ENCODE measurements around the gene IP6K1.
A peak's percentile ranks its signal among the peaks of the same experiment; 100 is the strongest.

IP6K1 gene

GRCh38 chr3:49806850-49807249 lies 20.5 kb upstream of the IP6K1 start:
- Histone ChIP-seq H3K4me1 (ENCODE audit: insufficient read depth, low read length, poor library complexity, severe bottlenecking) (peaks cover 73% of the 10 kb centered on the region), H3F3A (ENCODE audit: low read depth) (peaks cover 9% of the 10 kb centered on the region)

GRCh38 chr3:49805897-49806701 lies 19.8 kb upstream of the IP6K1 start:
- peak overlapping the region; percentile 88 for H3K4me3 ChIP-seq (ENCODE audit: low read length, poor library complexity, severe bottlenecking)
- peaks cover 4% of the 10 kb centered on the region for H4K20me1 ChIP-seq (ENCODE audit: insufficient read depth, low read length, poor library complexity, severe bottlenecking)
- peaks cover 9% of the 10 kb centered on the region for H3F3A ChIP-seq (ENCODE audit: low read depth)
- H2AFZ ChIP-seq (ENCODE audit: low read length) = no peak overlapping the region
- H3K4me2 ChIP-seq (ENCODE audit: low read depth, low read length, poor library complexity, severe bottlenecking) = peak overlapping the region; percentile 94
- no peaks in the 10 kb centered on the region for H3K9me2 ChIP-seq (replicated peaks; ENCODE audit: low read depth, low read length)
- no peaks in the 10 kb centered on the region for H3K36me3 ChIP-seq (ENCODE audit: insufficient read depth, low read length)
- peaks cover 66% of the 10 kb centered on the region for H3K4me1 ChIP-seq (ENCODE audit: insufficient read depth, low read length, poor library complexity, severe bottlenecking)
- H3K27me3 ChIP-seq (ENCODE audit: insufficient read depth, low read length, poor library complexity, severe bottlenecking) = no peaks in the 10 kb centered on the region
- H3K9me3 ChIP-seq (ENCODE audit: insufficient read depth, low read depth, low read length) = no peaks in the 10 kb centered on the region
- H3K79me2 ChIP-seq (ENCODE audit: insufficient read depth, low read length) = peaks cover 38% of the 10 kb centered on the region
- H3K9ac ChIP-seq (ENCODE audit: low read depth, low read length, poor library complexity, severe bottlenecking) = peak overlapping the region; percentile 99
- TF ChIP-seq CTCF (conservative IDR thresholded peaks at IDR 0.05; ENCODE audit: low read length) (no peak), EZH2phosphoT487 (IDR thresholded peaks at IDR 0.05; ENCODE audit: borderline replicate concordance) (no peak)

More at GRCh38 chr3:49806850-49807249, 20.5 kb upstream of the IP6K1 start:
- no peak for TF ChIP-seq CTCF (conservative IDR thresholded peaks at IDR 0.05; ENCODE audit: low read length)
- TF ChIP-seq EZH2phosphoT487 (IDR thresholded peaks at IDR 0.05; ENCODE audit: borderline replicate concordance) = no peak
- Histone ChIP-seq H2AFZ (ENCODE audit: low read length) (no peak overlapping the region), H3K27me3 (ENCODE audit: insufficient read depth, low read length, poor library complexity, severe bottlenecking) (no peaks in the 10 kb centered on the region), H3K4me3 (ENCODE audit: low read length, poor library complexity, severe bottlenecking) (peak overlapping the region; percentile 88), H3K36me3 (ENCODE audit: insufficient read depth, low read length) (no peaks in the 10 kb centered on the region), H3K4me2 (ENCODE audit: low read depth, low read length, poor library complexity, severe bottlenecking) (peak overlapping the region; percentile 94), H3K9ac (ENCODE audit: low read depth, low read length, poor library complexity, severe bottlenecking) (peak overlapping the region; percentile 99), H3K79me2 (ENCODE audit: insufficient read depth, low read length) (peaks cover 45% of the 10 kb centered on the region), H4K20me1 (ENCODE audit: insufficient read depth, low read length, poor library complexity, severe bottlenecking) (peaks cover 4% of the 10 kb centered on the region), H3K9me2 (replicated peaks; ENCODE audit: low read depth, low read length) (no peaks in the 10 kb centered on the region), H3K9me3 (ENCODE audit: insufficient read depth, low read depth, low read length) (no peaks in the 10 kb centered on the region)

GRCh38 chr3:49805367-49805782 lies 19.0 kb upstream of the IP6K1 start:
- Histone ChIP-seq H3K79me2 (ENCODE audit: insufficient read depth, low read length) (peaks cover 35% of the 10 kb centered on the region), H4K20me1 (ENCODE audit: insufficient read depth, low read length, poor library complexity, severe bottlenecking) (peaks cover 4% of the 10 kb centered on the region), H3K4me2 (ENCODE audit: low read depth, low read length, poor library complexity, severe bottlenecking) (peak overlapping the region; percentile 94), H3K4me3 (ENCODE audit: low read length, poor library complexity, severe bottlenecking) (peak overlapping the region; percentile 88), H3F3A (ENCODE audit: low read depth) (peaks cover 9% of the 10 kb centered on the region), H3K9me2 (replicated peaks; ENCODE audit: low read depth, low read length) (no peaks in the 10 kb centered on the region), H3K9me3 (ENCODE audit: insufficient read depth, low read depth, low read length) (no peaks in the 10 kb centered on the region), H3K4me1 (ENCODE audit: insufficient read depth, low read length, poor library complexity, severe bottlenecking) (peaks cover 59% of the 10 kb centered on the region), H3K27me3 (ENCODE audit: insufficient read depth, low read length, poor library complexity, severe bottlenecking) (no peaks in the 10 kb centered on the region), H3K36me3 (ENCODE audit: insufficient read depth, low read length) (no peaks in the 10 kb centered on the region), H2AFZ (ENCODE audit: low read length) (no peak overlapping the region), H3K9ac (ENCODE audit: low read depth, low read length, poor library complexity, severe bottlenecking) (peak overlapping the region; percentile 99)
- no peak for TF ChIP-seq CTCF (conservative IDR thresholded peaks at IDR 0.05; ENCODE audit: low read length)
- TF ChIP-seq EZH2phosphoT487 (IDR thresholded peaks at IDR 0.05; ENCODE audit: borderline replicate concordance) = no peak

All from Loucy (cell line).